ENCODE data around the gene ECE1.

DNA sequence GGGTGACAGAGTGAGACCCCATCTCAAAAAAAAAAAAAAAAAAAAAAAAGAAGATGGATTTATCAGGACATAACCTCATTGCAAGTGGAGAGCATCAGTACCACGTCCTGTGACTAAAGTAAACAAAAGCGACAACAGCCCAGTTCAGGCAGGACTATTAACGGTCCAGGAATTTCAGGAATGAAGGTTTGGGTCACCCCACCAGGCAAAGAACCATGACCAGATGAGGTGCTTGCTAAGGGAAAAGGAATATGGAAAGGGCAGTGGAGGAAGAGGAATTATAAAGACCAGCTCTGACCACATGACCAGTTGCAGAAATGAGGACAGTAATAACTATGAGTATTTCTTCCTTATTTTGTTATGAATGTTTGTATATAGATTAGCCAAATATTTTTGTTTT is 78.1 kb downstream of the ECE1 start:
- TF ChIP-seq EP300 (IDR thresholded peaks at IDR 0.05; ENCODE audit: borderline replicate concordance), result no peak
- TF ChIP-seq FOXM1 (IDR thresholded peaks at IDR 0.05; ENCODE audit: borderline replicate concordance, low read depth), result no peak
- no peak for TF ChIP-seq YY1 (IDR thresholded peaks at IDR 0.05; ENCODE audit: low read depth)
- TF ChIP-seq, protein P1, sequence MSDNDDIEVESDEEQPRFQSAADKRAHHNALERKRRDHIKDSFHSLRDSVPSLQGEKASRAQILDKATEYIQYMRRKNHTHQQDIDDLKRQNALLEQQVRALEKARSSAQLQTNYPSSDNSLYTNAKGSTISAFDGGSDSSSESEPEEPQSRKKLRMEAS (IDR thresholded peaks at IDR 0.05), result no peak
- TF ChIP-seq RAD21 (IDR thresholded peaks at IDR 0.05; ENCODE audit: low read depth), result no peak
- no peak for TF ChIP-seq CREB1 (IDR thresholded peaks at IDR 0.05; ENCODE audit: low read depth)
- TF ChIP-seq, protein P2, sequence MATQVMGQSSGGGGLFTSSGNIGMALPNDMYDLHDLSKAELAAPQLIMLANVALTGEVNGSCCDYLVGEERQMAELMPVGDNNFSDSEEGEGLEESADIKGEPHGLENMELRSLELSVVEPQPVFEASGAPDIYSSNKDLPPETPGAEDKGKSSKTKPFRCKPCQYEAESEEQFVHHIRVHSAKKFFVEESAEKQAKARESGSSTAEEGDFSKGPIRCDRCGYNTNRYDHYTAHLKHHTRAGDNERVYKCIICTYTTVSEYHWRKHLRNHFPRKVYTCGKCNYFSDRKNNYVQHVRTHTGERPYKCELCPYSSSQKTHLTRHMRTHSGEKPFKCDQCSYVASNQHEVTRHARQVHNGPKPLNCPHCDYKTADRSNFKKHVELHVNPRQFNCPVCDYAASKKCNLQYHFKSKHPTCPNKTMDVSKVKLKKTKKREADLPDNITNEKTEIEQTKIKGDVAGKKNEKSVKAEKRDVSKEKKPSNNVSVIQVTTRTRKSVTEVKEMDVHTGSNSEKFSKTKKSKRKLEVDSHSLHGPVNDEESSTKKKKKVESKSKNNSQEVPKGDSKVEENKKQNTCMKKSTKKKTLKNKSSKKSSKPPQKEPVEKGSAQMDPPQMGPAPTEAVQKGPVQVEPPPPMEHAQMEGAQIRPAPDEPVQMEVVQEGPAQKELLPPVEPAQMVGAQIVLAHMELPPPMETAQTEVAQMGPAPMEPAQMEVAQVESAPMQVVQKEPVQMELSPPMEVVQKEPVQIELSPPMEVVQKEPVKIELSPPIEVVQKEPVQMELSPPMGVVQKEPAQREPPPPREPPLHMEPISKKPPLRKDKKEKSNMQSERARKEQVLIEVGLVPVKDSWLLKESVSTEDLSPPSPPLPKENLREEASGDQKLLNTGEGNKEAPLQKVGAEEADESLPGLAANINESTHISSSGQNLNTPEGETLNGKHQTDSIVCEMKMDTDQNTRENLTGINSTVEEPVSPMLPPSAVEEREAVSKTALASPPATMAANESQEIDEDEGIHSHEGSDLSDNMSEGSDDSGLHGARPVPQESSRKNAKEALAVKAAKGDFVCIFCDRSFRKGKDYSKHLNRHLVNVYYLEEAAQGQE (IDR thresholded peaks at IDR 0.05; ENCODE audit: low read depth), result no peak
- no peak for TF ChIP-seq TAF1 (IDR thresholded peaks at IDR 0.05; ENCODE audit: low read depth)
- no peak for TF ChIP-seq TEAD4 (IDR thresholded peaks at IDR 0.05)
- TF ChIP-seq NFIC (IDR thresholded peaks at IDR 0.05), result no peak
- no peak for TF ChIP-seq TCF12 (IDR thresholded peaks at IDR 0.05; ENCODE audit: low read depth)
